Neural progenitor cell (in vitro differentiated cells): Measurements from ENCODE around the gene KLHL40.

ENCODE experiments used
- EZH2 ChIP-seq: fragments of 200-600 bp; sonication (generic); IDR thresholded peaks from 2 replicates; pipeline ENCODE4 v1.6.1; 2017; ENCODE audit warnings: antibody characterized with exemption, mild to moderate bottlenecking, moderate library complexity
- TF ChIP-seq, protein P1 (sequence below): fragments of 200-600 bp; sonication (generic); IDR thresholded peaks from 2 replicates; pipeline ENCODE4 v1.5.1; 2017; ENCODE audit warnings: antibody characterized with exemption, mild to moderate bottlenecking

DNA sequence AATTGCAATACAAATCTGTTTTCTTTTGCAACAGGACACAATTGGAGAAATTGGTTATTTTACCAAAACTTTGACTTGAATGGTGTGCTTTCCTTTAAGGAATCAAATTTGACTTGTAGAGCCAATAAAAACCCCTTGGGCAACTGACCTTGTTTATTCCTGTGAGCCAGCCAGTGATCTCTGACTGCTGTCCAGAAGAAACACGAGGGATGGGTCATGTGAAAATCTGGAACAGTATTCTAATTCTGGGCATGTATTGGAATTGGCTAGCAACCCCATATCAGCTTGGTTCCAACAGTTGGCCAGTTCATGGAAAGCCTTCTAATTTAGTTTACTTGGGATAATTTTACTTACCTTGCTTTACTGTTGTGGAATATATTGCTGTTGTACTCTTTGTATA, 36.4 kb downstream of the KLHL40 start:
- TF ChIP-seq, protein P1, sequence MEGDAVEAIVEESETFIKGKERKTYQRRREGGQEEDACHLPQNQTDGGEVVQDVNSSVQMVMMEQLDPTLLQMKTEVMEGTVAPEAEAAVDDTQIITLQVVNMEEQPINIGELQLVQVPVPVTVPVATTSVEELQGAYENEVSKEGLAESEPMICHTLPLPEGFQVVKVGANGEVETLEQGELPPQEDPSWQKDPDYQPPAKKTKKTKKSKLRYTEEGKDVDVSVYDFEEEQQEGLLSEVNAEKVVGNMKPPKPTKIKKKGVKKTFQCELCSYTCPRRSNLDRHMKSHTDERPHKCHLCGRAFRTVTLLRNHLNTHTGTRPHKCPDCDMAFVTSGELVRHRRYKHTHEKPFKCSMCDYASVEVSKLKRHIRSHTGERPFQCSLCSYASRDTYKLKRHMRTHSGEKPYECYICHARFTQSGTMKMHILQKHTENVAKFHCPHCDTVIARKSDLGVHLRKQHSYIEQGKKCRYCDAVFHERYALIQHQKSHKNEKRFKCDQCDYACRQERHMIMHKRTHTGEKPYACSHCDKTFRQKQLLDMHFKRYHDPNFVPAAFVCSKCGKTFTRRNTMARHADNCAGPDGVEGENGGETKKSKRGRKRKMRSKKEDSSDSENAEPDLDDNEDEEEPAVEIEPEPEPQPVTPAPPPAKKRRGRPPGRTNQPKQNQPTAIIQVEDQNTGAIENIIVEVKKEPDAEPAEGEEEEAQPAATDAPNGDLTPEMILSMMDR = no peak
- TF ChIP-seq EZH2 = no peak
